ENCODE measurements around the gene CCNI2.

The CCNI2 gene

DNA sequence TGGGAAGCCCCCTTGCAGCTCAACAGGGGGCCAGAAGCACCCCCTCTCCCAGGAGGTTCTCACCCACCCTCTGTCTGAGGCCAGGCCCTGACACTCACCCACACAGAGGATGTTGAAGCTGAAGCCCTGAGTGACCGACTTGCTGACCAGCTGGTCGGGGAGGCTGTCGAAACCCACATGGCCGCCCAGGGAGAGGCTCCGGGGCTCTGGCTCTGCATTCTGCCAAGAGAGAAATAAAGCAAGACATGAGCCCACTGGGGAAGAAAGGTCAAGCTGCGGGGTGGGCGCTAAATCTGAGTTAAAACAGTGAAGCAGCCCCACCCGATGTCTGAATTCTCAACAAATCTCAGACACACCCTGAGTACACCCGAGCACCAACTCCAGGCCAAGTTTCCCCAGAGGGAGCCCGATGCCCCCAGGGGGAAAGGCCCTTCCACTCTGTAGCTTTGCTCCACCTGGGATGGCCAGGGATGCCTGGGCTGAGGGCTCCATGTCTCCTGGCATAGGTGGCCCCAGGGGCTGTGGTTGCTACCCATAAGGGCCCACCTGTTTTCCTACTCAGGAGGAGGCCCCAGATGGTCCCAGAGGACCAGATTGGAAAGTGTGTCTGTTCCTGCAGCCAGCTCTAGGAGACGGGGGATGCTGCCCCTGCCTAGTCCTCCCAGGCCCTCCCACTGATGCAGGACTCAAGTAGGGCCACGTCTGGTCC lies 18.2 kb downstream of the CCNI2 start:
- H3K4me3 ChIP-seq (ENCODE audit: low read depth, low read length) = no peak overlapping the region
- TF ChIP-seq, protein P1, sequence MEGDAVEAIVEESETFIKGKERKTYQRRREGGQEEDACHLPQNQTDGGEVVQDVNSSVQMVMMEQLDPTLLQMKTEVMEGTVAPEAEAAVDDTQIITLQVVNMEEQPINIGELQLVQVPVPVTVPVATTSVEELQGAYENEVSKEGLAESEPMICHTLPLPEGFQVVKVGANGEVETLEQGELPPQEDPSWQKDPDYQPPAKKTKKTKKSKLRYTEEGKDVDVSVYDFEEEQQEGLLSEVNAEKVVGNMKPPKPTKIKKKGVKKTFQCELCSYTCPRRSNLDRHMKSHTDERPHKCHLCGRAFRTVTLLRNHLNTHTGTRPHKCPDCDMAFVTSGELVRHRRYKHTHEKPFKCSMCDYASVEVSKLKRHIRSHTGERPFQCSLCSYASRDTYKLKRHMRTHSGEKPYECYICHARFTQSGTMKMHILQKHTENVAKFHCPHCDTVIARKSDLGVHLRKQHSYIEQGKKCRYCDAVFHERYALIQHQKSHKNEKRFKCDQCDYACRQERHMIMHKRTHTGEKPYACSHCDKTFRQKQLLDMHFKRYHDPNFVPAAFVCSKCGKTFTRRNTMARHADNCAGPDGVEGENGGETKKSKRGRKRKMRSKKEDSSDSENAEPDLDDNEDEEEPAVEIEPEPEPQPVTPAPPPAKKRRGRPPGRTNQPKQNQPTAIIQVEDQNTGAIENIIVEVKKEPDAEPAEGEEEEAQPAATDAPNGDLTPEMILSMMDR (IDR thresholded peaks at IDR 0.05; ENCODE audit: borderline replicate concordance, insufficient read depth, low read depth, low read length) = no peak

DNA sequence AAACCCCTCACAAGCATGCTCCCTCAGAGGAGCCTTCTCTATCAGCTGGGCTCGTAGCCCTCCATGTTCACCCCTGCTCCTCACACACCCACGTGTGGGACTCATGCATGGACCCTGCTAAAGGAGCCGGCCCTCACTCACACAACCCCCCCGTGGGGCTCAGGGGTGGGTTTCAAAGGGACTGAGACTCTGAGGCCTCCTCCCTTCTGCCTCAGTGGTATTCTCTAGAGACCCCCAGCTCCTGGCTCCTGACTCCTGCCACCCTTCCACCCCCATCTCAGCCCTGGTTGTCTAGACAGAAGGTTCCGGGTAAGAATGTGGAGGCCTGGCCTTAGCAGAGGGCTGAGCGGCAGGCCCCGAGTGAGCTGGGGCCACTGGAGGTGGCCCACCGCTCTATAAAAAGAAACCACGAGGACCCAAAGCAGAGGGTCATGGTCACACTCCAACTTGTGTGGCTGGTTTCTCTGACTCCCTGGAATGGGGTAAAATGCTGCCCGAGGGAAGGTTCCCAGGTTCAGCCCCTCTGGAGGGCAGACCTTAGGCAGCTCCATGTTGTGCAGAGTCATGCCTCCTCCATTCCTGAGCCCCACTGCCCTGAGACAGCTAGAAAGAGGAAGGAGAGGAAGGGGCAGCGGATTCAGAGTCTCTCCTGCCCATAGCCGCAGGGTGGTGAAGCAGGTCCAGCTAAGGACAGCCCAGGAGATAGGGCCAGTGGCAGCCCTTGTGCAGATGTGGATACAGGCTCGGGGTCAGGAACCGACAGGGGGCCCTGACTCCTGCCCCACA lies 19.0 kb downstream of the CCNI2 start:
- H3K4me3 ChIP-seq (ENCODE audit: low read depth, low read length) = no peak overlapping the region
- TF ChIP-seq, protein P1 (IDR thresholded peaks at IDR 0.05; ENCODE audit: borderline replicate concordance, insufficient read depth, low read depth, low read length) = no peak

DNA sequence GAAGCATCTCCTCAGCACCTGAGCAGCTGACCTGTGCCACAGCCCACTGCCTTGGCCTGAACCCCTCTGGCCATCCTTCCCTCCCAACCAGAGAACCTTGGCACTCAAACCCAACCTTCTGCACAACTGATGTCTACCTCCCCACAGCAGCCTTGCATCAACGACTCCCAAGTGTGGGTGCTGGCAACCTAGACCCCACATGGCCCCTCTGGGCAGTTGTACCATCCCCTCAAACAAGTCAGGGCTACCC lies 19.5 kb downstream of the CCNI2 start:
- TF ChIP-seq, protein P1 (IDR thresholded peaks at IDR 0.05; ENCODE audit: borderline replicate concordance, insufficient read depth, low read depth, low read length) = no peak
- H3K4me3 ChIP-seq (ENCODE audit: low read depth, low read length) = no peak overlapping the region

DNA sequence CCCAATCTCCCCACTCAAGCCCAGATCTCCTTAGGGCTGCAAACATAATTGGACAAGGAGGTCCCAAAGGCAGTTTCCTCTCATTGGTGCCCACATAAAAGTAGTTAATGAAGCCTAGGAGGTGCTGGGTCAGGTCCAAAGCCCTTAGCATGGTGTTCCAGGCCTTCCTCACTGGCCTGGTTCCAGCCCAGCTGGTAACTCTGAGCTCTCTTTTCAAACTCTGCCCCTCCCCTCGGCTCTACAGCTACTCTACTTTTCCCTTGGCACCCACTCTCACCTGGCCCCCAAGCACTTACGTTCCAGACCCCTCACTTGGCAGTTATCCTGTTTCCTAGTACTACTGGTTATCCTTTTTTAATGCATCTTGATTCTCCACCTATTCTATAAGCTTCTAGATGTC lies 19.9 kb downstream of the CCNI2 start:
- no peak overlapping the region for H3K4me3 ChIP-seq (ENCODE audit: low read depth, low read length)
- TF ChIP-seq, protein P1 (IDR thresholded peaks at IDR 0.05; ENCODE audit: borderline replicate concordance, insufficient read depth, low read depth, low read length) = no peak

DNA sequence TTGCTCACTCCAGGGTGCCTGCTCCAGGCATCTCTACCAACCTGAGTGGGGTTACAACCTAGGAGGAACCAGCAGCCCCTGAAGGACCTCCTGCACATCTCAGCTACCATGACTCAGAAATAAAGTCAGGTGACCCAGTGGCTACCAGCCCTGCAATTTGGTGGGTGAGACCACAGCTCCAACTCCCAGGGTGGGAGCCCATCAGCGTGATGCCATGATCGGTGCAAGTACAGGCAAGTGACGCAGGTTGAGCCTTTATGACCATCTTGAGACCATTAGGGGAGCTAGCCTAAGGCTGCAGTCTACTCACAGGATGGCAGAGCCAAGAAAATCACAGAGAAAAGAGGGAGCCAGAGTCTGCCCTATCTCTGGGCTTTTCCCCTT lies 21.3 kb downstream of the CCNI2 start:
- no peak overlapping the region for H3K4me3 ChIP-seq (ENCODE audit: low read depth, low read length)
- TF ChIP-seq, protein P1 (IDR thresholded peaks at IDR 0.05; ENCODE audit: borderline replicate concordance, insufficient read depth, low read depth, low read length) = no peak

DNA sequence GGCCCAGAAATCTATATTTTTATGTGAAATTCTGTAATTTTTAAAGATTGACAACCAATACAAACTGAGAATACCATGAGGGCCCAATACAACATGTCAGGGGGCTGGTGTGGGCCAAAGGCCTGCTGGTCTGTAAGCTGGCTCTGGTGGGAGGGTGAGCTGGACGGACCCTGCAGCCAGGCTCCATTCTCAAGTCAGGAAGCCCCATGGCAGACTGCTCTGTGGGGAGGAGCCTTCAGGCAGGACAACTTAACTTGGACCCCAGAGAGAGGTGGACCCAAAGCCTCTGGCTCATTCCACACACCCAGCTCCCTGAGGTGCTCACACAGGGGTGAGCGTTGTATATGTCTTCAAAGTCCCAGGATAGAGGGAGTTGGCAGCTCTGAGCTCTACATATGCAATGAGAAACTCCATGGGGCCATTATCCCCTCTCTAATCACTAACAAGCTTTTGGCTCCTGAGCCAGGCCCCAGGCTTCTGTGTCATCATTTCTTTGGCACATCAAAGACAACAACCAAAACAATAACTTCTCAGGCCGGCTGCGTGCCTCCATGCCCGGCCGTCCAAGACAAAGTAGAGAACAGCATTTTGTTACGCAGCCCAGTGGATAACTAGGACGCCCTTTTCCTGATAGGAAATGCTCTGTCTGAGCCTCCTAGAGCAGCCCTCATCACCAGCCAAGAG lies 23.4 kb downstream of the CCNI2 start:
- TF ChIP-seq, protein P1 (IDR thresholded peaks at IDR 0.05; ENCODE audit: borderline replicate concordance, insufficient read depth, low read depth, low read length) = no peak
- no peak overlapping the region for H3K4me3 ChIP-seq (ENCODE audit: low read depth, low read length)

All from GM12875 (cell line).